Astrocyte (in vitro differentiated cells and primary cell): Measurements from ENCODE around the gene GPR62.

Source experiments
- CTCF ChIP-seq: IDR thresholded peaks from 2 replicates; pipeline ENCODE4 v1.5.1; 2011; ENCODE audit warnings: low read depth, mild to moderate bottlenecking, inconsistent platforms, low read length, moderate library complexity; ENCODE audit not compliant: insufficient read depth
- EZH2 ChIP-seq: IDR thresholded peaks from 2 replicates; pipeline ENCODE4 v1.6.1; 2012; ENCODE audit warnings: mild to moderate bottlenecking, low read length, inconsistent platforms; ENCODE audit not compliant: insufficient read depth

DNA sequence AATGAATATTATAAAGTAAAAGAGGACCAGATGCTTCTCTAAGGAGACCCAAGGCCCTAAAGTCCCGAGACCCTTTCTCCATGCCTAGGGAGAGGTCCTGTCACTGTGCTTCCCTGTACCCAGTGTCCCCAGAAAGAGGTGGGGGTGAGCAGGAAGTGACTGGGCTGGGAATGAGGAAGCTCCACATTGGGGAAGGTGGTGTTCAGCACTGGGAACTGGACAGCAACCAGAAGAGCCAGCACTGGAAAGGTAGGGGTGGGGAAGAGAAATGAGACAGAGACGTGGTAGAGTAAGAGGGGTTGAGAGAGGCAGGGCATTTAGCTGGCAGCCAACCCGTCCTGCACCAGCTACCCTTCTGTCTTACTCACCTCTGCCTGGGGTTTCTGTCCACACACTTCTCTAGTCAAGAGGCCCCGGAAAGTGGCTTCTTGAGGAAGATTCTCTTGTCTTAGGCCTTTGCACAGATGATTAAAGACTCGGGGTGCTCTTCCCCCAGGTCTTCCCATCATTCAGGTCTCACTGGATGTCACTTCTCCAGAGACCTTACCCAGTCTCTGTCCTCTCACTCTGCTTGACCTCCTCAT, 25.7 kb upstream of the GPR62 start:
- TF ChIP-seq CTCF (no peak), EZH2 (no peak)
